IPS-NIHi11 (cell line): Measurements from ENCODE around the gene NT5DC1.
A peak's percentile ranks its signal among the peaks of the same experiment; 100 is the strongest.

ENCODE experiments used
- DNase-seq: peaks from one replicate; pipeline ENCODE4 v3.0.0; 2012; ENCODE audit warnings: mixed read lengths, low spot score

The NT5DC1 gene

DNA sequence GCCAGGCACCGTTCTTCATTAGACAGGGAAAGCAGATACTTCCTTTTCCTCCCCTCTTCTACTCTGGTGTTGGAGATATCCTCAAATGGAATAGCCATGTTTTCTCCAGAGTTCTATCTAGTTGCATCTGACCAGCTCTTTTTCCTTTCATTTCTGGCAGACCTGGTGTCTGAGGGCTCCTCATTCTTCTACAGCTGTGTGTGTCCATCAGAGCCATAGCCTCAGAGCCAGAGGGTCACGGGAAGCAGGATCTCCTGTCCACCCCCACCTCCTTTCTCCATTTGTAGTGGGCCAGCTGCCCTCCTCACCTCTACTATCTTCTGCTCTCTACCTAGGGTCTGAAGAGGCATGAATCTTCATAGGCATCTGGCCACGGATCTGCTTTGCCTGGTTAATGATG is 96.2 kb downstream of the NT5DC1 start:
- DNase-seq, result no peak

DNA sequence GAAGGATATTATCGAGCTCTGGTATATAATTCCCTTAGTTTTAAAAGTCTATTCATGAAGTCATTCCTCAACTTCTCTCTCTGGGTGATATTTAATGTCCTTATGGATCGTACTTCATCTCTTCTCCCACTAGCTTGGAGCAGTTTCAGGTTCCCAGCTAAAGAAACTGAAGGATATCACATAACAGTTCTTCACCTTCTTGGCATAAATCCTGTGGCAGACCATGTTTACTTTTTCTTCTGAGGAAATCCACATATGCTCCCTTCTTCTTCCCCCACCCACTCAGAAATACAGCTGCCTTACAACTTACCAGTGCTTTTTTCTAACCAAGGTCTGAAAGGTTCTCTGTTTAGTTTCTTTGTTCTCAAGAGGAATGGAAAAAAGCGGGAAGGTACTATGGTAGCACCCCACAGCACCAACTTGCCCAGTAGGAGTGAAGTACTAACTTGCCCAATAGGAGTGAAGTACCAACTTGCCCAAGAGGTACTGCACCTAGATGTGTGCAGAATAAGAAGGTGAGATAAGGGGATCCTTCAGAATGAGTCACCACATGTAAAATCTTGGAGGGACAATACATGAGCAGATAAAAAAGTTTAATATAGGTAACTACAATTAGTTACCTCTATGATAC is 100.1 kb downstream of the NT5DC1 start:
- DNase-seq, result no peak

DNA sequence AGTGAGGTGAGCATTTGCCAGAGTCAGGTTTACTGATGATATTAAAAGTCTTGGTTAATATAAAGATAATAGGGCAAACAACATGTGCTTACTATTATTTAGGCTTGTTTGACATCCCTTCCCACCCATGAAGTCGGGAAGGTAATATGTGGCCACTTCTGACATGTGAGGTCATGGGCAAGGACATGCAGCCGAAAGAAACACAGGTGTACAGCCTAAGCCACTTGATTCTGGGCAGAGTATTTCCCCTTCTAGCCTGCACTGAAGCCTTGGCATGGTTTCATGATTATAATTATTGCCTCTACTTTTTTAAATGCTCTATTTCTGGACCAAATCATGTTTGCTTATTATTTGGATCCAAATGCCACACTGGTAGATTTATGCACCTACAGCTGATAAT is 100.9 kb downstream of the NT5DC1 start:
- no peak for DNase-seq

DNA sequence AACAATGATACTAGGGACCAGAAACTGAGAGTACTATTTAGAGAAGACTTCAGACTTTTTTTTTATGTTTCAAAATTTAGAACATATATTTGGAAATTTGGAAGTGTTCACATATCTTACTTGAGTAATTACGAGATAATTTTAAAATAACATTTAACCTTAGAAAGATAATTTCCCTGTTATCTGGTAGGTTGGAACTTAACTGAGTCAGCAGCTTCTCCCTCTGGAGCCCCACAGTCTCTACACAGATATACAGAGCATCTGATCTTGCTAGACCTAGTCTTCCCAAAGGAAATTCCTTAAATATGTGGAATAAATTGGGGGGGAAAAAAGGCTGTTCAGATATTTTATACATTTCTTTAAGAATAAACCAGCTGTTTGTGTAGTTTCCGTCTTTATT is 104.6 kb downstream of the NT5DC1 start:
- no peak for DNase-seq

DNA sequence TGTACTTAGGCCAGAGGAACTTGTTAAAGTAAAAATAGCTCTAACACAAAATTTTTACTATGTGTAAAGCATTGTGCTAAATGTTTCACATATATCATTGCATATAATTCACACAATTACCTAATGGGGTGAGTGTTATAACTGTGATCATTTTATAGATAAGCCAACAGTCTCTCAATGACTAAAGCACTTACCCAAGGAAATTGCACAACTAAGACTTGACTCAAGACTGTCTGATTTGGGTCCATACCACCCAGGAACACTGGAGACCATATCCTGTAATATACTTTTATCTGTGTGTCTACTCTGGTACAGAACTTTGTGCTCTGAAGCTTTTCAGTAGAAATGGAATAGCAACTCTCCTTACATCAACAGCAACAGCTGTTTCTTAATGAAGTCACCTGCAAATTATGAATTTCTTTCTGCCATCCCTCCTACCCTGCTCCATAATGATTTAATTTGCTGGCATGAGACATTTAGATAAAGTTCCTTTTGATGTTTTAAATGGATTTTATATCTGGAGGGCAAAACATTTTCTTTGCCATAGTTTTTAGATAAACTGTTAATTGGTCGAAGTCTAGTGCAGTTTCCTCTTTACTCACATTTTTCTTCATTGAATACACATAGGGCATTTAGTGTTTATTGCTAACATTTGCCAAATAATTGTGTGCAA is 105.7 kb downstream of the NT5DC1 start:
- DNase-seq, result no peak

DNA sequence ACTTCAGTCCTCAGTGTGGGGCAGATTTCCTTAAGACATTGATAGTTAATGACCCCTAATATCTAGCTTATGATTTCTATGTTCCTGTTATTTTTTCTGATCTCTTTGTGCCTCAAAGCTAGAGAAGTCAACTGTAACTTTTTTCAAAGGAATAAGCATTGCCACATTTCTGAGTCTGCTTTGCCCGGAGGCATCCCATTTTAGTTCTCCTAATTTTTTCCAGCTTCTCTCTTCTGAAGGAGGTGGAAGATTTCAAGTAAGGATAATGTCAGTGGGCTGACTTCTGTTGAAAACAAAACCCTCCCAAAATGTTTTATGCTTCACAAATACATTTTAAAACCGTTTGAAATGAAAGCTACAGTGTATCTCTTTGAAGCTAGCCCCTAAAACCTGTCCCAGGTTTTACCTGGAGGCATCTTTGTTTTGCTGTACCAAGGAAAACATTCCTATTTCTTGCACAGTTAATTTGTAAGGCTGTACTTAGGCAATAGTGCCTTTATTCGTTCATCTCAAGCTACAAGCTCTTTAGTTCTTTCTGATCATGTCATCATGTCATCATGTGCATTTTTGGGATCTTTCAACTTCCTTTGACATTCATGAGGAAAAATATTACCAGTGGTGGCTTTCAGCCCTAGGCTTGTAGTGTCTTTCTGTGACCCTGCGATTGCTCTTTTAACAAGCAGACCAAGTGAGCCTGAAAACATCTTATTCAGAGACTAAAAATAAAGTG is 107.6 kb downstream of the NT5DC1 start:
- DNase-seq, result no peak

DNA sequence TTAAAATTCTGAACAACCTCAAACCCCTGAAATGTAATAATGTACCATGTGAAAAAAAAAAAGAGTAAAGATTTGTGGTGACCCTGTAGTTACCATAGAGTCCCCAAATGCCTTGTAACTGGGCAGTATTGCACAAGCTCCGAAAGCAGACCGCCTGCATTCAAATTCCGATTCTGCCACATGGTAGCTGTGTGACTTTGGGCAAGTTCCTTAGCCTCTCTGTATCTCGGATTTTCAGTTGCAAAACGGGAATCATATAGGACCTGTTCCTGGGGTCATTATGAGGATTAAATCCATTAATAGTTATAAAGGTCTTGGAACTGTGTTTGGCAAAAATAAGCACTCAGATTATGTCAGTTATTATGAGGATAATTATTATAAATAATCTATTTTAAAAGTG is 109.7 kb downstream of the NT5DC1 start:
- no peak for DNase-seq

DNA sequence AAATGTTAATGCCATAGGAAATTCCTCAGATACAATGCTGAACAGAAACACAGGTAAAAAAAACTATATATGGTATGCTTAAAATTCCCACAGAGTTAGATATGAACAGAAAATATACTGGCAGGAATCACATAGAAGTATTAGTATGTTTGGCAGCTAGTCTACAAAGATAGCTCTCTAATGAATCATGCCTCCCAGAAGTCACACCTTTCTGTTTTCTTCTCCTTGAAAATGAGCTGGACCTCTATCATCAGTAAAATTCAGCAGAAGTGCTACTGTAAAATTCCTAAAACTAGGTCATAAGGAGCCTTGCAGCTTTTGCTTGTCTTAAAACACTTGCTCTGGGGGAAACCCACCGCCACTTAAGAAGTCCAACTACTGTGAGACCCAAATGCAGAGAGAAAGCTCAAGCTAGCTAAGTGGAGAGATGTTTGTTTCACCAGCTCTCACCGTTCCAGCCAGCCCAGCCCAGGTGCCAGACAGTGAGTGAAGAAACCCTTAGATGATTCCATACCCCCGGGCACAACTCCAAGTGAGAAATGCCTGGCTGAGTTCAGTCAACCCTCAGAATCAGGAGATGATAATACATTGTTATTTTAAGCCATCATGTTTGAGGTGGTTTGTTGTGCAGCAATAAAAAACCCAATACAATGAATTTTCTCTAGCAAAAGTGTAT is 110.2 kb downstream of the NT5DC1 start:
- DNase-seq, result no peak

DNA sequence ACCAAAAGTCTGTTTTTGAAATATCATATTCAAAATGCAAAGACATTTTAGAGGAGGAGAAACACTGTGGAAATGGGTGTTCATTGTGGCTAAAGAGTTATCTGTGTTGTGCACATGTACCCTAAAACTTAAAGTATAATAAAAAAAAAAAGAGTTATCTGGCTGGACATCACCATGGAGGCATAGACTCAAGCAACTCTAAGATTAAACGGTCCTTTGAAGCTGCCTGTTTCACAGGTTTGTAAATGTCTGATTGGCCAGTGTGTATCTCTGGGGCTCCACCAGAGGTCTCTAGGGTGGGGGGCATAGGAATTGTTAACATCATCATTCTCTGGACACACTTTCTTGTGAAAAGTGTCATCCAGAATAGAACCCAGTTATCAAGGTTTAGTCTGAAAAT is 114.0 kb downstream of the NT5DC1 start:
- no peak for DNase-seq

DNA sequence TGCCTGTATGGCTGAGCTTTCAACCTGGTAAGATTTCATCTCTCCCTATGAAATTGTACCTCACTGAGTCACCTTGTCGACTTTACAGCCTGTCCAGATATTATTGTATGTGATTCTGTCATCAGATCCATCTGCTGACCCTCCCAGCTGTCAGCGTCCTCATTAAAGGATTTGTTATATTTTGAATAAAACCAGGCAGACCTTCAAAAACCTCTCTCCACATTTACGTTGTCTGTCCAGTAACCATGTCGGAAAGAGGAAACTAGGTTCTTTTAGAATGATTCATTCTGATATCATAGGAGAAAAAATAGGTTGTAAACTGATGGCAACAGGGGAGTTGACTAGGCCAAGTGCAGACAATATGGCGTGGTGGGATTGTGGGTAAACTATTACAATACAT is 114.8 kb downstream of the NT5DC1 start:
- no peak for DNase-seq

DNA sequence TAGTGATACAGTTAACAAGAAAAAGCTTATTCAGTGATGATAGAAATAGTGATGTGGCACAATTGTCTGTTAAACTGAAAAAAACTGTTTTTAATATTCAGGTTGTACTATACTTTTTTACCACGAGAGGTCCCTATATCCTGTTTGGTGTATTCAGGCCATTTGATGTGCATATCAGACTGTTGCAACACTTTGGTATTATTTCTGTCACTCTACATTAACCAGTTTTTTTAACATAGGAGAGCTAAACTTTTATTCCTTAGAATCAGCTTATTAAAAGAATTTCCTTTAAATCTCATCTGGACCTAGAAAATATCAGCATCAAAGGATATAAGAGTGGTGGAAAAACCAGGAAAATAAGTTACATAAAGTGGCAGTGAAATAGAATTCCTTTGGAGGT is 116.4 kb downstream of the NT5DC1 start:
- DNase-seq, result peak; percentile 21

DNA sequence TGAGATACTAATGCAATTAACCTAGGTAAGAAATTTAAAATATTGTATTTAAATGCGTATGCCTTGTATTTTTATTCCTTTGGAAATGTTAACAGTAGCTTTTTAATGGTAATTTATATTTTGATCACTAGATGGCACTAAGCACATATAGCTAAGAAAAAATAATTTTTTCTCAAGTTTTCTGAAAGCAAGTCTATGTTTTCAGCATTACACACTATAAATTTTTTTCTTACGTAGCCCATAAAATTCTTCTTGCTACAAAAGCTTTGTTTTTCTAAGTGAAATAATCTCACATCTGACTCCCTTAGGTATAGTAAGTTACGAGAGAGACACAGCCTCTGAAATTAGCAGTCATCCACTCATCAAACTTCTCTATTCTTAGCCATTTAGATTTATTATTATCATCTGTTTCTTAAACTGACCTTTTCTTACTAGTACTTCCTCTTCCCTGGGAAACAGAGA is 117.5 kb downstream of the NT5DC1 start:
- DNase-seq, result no peak

DNA sequence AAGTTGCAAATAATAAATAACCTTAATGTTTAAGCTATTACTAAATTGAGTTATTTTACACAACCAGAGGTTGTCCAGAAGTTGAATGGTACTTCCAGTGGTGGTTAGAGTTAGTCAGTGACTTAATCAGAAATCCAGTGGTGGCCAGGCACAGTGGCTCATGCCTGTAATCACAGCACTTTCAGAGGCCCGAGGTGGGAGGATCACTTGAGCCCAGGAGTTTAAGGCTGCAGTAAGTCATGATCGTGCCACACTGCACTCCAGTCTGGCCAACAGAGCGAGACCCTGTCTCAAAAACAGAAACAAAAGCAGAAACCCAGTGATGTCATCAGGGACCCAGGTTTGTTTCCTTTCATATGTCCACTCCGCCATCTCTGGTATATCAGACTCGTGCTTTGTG is 118.2 kb downstream of the NT5DC1 start:
- no peak for DNase-seq

DNA sequence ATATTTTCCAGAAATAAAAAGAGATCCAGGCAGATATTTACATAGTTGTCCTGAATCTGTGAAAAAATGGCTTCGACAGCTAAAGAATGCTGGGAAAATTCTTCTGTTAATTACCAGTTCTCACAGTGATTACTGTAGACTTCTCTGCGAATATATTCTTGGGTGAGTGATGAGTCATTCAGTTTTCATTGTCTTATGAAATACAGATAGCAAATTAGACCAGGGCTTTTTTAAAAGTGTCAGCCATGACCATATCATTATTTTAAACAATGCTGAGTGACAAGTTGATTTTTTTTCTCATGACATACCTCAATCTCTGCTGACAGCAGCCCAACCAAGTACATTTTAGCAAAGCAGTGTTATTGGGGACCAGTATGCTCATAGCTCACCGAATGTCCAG is 120.4 kb downstream of the NT5DC1 start:
- no peak for DNase-seq

DNA sequence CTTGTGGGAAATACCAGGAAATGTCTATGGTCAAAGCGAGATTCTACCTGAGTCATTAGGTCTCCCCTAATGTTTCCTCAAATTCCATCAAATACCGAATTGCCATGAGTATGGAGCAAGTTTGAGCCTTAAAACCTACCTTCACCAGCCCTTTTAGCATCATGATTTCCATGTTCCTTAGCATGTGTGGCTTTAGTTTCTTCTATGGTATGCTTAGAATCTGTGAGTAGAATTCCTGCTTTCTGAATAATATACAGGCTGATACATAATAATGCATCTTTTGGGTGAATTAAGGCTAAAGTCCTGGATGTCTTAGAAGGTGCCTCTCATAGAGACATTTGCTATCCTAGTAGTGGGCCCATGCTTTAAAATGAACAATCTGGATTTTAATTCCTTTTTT is 121.3 kb downstream of the NT5DC1 start:
- no peak for DNase-seq

DNA sequence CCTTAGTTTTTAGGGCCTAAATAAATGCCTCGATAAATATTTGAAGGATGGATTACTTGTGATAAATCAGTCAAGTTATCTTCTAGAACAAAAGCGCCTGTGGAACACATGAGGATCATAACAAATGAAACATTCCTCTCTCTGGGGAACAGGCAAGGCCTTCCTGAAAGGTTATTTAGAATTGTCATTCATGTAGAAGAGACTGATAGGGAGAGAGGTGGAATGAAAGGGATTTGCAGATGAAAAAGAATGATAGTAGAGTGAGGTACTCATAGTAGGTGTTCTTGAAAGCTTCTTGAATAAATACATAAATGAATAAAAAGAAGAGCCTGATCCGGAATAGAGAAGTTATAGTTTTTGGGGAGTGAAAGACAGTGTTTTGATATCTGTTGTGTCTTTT is 122.7 kb downstream of the NT5DC1 start:
- DNase-seq, result no peak

DNA sequence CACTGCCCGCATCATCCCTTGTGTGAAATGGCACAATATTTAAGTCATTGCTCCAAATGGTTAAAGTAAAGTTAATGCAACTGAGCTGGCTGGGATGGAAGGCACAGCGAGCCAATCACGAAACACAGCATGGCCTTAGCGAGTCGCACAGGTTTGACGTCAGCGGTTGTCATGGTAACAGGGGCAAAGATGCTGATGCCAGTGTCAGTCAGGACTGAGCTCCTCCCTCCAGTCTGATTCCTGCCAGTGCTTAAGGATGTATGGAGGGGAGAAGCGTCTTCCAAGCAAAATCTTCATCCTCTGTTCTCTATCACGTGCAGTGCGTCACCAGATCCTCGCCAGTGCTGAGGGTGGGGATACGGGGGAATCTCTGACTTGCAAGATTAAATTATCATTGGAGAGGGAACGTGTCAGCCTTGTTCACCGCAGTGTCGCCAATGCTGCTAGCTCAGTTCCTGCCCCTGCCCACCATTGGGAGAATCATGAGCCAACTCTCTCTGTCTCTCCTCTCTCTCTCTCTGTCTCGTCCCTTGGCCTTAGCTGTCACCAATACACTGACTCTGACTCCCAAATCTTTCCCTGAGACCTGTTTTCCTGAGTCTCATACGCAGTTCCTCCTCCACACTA is 128.7 kb downstream of the NT5DC1 start:
- peak; percentile 87 for DNase-seq

DNA sequence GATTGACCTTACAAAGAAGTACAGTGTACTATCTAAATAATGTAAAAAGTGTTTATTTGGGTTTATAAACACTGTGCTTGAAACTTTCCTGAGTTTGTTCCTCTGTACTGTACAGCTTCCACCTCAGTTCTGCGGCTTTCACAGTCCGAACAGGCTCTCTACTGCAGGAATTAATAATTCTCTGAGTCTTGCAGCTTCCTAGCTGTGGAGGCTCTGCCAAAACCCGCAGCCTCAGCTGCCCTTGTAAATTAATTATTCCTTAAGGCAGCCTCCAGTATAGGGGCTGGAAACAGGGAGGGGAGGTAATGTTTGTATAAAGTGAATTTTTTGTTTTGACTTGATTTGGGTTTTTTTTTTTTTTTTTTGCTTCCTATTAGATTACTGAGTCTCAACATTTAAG is 134.0 kb downstream of the NT5DC1 start:
- no peak for DNase-seq

DNA sequence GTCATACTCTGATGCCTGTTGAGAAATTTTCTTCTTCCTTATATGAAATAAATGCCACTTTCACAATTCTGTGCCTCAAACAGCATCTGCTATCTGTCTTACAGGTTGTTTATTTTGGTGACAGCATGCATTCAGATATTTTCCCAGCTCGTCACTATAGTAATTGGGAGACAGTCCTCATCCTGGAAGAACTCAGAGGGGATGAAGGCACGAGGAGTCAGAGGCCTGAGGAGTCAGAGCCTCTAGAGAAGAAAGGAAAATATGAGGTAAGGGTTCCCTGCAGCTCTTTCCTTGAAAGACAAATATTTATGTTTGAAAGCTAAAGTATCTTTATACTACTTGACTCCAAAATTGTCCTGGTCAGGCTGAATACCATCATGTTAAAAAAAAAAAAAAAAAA is 137.4 kb downstream of the NT5DC1 start:
- DNase-seq, result no peak

DNA sequence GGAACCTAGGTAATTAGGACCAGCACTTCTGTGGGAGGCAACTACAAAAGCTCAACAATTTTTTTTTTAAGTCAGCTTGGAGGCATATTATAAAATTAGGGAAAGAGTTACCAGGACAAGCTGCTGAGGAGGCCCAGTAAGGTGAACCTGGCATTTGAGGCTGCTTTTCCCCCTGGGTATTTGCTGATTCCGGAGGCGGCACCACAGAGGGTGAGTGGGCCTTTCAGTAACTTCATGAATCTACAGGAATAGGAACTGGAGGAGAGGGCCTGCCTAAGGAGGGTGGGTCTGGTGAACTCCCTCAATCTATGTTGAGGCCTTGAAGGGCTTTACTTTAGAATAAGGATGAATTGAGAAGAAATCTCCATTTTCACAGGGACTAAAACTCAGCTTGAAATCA is 138.6 kb downstream of the NT5DC1 start:
- no peak for DNase-seq

DNA sequence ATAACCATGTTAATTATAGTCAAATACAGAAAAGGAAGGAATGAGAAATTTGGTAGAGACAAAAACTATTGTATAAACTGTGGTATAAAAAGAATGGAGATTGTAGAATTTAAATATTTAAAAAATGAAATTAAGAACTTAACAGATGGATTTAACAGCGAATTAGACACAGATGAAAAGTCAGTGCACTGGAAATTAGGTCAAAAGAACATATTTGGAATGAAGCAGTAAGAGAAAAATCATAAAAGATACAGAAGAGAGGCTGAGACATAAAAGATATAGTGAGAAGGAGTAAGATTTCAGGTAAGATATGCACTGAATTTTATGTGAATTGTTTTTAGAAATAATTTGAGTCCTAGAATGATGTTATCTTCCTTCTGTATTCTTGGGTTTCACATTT is 139.2 kb downstream of the NT5DC1 start:
- DNase-seq, result no peak

DNA sequence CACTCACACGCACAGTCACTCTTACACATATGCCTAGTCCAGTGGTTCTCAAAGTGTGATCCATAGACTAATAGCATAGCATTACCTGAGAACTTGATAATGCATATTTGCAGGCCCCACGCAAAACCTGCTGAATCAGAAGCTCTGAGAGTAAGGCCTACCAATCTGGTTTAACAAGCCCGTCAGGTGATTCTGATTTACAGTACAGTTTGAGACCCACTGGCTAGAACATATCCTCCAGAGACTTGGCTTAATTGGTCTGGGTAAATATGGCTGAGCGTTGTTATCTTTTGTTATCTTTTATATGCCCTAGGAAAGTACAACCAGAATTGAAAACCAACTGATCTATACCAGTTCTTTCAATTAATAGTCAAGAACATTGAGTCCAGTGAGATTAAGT is 143.6 kb downstream of the NT5DC1 start:
- DNase-seq, result no peak
